ENCODE measurements around the gene LSM5. TPM values are rescaled to one million over a fixed set of nuclear protein-coding genes. Genes with fewer than 3 reads are reported as not detected.

Gene LSM5
- total and polyA plus RNA-seq, 9 of the 15 experiments (the other 6 are each of a cell fraction or from before 2014, with no cell fraction given): 36.3 to 620 (median 186) TPM

GRCh38 chr7:32490127-32490796 is at the start of gene LSM5 (continued):
- TF ChIP-seq ZNF318 (IDR thresholded peaks at IDR 0.05; ENCODE audit: borderline replicate concordance in 1 of 2, low read depth in 1 of 2) (no peak), HDGF (IDR thresholded peaks at IDR 0.05) (no peak), RFX5 (IDR thresholded peaks at IDR 0.05; ENCODE audit: low read depth, low read length) (no peak), POLR2AphosphoS5 (IDR thresholded peaks at IDR 0.05; ENCODE audit: control insufficient read depth, insufficient read depth, low read depth, low read length) (peak; percentile 87), FOXJ3 (CRISPR knock-in tag; IDR thresholded peaks at IDR 0.05) (no peak), SETDB1 (IDR thresholded peaks at IDR 0.05; ENCODE audit: low read length) (no peak), ZNF41 (CRISPR knock-in tag; conservative IDR thresholded peaks at IDR 0.05) (no peak), FIP1L1 (IDR thresholded peaks at IDR 0.05; ENCODE audit: low read depth, low read length, poor library complexity, severe bottlenecking) (no peak), FUS (optimal IDR thresholded peaks at IDR 0.05; ENCODE audit: low read depth, low read length) (no peak), BRF2 (IDR thresholded peaks at IDR 0.05; ENCODE audit: borderline replicate concordance, insufficient read depth, insufficient read length) (no peak)

Measured in K562 (cell line).